GM21786 (cell line): ENCODE results near the gene TEX12.
A peak's percentile ranks its signal among the peaks of the same experiment; 100 is the strongest.
"Not testable (repeated sequence)": the region's sequence is repeated elsewhere in the genome, so short reads cannot be mapped to it uniquely, and the experiment has no call there.

Experiments
- ATAC-seq: cut with Tn5 transposase; IDR thresholded peaks from one replicate; pipeline ENCODE4 v1.9.1; 2021; ENCODE audit not compliant: unreplicated experiment

Gene TEX12

DNA sequence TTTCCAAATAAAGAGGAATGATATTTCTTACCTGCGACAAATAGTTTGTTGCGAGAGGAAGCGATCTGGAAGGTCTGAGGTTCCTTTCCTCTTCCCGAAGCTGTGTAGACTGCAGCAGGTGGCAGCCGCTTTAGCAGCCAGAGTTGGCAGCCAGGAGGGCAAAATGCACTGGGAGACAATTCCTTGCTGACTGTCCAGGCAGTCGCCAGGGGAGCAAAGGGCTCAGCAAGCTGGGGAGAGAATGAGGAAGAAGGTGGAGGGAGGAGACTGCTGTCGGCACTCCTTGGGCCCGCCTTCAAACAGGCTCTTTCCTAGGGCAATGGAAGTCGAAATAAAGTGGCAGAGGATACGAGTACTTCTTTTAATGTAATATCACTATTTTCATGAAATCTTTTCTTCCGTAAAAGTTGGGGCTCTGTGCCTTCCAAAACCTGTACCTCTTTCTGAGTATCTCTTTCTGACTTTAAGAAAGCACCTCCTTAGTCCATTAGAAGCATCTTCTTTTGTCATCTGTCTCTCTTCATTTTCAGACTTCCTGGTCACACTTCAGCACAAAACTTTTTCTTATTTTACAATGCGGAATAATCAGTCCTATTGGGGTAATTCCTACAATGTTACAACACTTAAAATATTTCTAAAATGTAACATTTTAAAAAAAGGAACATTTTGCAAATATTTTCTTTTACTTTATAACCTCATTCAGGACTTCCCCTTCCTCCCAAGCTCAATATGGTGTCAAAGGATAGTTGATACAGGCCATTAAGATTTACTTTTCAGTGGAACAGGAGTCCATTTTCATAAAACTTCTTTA is 3.1 kb upstream of the TEX12 start, which contains the start of gene IL18:
TSS of gene IL18 (minus strand) at position 220 of the 811 bp plus-strand sequence. CDS start 9,041 bp downstream, outside the sequence.
- ATAC-seq, result no peak

DNA sequence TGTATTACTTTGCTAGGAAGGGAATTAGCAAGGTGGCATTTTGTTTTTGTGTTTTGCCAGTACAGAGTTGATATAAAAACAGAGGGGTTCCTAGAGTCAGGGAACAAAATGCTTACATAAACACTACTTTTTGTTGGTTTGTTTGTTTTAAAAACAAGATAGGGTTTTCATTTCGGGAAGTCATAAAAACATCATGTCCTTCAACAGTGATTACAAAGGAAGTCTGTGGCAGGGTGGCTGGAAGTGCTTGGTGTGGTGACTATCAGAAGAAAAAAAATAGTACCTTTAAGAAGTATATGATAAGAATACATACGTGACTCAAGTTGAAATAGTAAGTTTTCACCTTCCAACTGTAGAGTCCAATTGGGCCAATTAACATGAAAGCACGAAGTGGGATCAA is 2.1 kb upstream of the TEX12 start:
- no peak for ATAC-seq

DNA sequence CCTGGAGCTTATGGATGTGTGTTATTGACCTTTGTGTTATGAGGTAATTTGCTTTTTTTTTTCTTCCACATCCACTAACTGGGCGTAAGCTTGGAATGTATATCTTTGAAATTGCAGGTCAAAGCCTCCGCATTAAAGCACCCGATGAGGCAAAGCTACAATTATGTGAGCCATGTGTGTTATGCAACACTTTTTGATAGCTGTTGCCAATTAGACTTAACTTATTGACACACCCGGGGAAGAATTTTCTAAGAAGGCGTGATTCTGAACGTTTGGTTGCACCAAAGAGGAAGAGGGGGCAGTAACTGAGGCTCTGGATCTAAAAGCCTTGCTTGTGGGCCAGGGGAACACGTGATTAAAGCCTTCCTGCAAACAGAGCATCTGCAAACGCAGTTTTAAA is 610 bp upstream of the TEX12 start:
- no peak for ATAC-seq

DNA sequence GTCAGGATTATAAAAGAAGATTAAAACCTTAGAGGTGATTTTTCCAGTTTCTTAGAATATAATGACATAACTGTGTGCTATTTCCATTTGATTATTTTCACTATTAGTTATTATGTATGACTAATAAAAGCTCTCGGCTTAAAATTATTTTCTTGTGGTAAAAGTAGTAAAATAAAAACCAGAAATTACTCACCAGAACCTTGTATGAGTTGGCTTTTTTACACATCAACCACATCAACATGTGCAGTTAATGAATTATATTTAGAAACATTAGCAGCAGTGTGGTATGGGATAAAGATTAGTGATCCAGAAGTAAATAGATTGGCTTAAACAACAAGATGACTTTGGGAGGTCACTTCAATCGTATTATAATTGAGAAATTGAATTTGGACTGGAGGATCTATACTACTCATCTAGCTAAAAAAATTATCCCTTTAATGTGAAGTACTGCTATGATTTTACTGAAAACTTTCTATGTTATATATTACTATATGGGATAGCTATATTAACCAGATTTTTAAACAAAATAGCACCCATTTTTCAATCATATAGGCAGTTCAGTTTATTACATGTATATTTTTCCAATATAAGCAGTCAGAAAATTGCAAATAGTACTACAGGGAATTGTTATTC is 5.3 kb downstream of the TEX12 start:
- ATAC-seq, result no peak

DNA sequence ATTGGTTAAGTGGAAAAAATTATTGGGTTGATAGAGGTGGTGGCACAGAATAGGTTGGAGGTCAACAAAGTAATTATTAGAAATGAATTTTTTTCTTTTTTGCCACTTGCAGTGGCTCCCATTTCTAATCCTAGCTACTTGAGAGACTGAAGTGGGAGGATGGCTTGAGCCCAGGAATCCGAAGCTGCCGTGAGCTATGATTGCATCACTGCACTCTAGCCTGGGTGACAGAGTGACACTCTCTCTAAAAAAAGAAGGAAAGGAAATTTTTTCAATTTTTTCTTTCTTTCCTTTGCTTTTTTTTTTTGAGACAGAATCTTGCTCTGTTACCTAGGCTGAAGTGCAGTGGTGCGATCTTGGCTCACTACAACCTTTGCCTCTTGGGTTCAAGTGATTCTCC is 6.0 kb downstream of the TEX12 start:
- ATAC-seq, result no peak

DNA sequence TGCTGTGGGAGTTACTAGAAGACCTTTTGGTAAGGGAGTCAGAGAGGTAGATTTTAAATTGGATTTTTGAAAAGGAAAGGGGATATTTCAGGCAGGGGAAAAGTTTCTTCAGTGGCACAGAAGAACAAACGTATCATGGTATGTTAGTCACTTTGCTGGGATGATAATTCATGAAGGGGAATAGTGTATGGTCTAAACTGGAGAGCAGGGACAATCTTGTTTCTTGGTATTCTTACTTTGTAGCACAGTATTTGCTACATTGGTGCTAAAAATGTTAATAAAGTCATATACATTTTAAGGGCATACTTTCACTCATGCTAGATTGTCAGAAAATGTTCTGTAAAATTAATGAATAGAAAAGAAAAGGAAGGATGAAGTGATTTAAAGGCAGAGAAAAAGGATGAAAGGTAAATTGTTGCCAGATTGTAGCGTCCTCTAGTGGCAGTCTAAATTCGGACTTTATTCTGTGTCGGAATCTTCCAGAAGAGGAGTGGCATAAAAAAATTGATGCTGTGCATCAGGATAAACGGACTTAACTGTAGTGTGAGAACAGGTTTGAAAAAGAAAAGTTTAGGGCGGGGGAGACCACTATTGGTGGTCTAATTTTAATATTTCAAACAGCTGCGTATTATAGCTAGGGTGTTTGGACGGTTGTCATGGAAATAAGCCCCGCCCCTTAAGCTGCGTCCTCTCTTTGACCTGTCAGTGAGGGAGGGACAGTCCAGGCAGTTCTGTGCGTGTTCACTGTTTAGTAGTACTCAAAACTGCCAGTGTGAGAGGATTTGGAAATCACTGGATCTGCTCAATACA is 7.8 kb downstream of the TEX12 start, which contains the start of gene BCO2:
TSS of gene BCO2 (plus strand) at position 724 of the 810 bp plus-strand sequence. CDS start 90 bp downstream, outside the sequence.
- peak; percentile 54 for ATAC-seq

DNA sequence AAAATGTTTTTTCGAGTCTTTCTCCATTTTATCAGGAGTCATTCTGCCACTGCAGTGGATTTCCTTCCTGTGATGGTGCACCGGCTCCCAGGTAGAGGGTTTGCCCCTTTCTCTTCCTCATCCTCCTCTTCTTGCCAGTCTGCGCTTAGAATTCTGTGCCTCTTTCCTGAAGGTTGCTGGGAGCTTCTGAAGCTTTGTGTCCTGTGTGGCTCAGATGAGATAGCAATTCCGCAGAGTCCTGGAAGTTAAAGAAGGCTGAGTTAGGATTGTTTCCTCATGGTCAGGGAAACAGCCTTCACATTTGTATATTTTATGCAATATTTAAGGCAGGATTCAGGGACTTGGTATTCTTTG is 8.4 kb downstream of the TEX12 start:
- ATAC-seq, result no peak

DNA sequence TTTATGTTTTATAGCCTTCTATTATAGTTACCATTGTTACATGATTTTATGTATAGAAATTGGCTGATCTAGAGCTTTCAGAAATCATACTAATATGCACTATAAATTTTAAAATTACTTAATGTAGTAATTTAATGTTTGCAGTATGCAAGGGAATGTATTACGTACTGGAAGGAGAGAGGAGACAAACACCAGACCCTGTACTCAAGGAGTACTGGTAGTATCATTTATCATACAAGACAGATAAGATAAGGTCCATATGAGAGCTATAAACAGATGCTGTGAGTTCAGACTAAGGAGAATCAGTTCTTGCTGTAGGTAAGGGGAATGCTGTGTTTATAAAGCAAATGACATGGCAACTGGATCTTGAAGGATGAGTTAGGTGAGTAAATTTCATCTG is 8.9 kb downstream of the TEX12 start:
- no peak for ATAC-seq

DNA sequence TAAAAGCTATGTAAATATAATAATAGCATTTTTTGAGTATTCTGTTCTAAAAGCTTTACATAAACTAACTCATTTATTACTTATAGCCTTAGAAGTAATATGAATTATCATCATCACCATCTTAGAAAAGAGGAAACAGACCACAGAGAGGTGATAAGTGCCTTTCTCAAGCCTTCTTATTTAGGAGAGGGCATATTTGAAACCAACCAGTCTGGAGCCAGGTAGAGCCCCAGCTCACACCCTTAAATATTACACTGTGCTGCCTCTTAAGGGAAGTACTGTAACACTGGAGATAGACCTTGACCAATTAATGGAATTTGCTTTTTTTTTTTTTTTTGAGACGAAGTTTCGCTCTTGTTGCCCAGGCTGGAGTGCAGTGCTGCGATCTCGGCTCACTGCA is 10.4 kb downstream of the TEX12 start:
- no peak for ATAC-seq

DNA sequence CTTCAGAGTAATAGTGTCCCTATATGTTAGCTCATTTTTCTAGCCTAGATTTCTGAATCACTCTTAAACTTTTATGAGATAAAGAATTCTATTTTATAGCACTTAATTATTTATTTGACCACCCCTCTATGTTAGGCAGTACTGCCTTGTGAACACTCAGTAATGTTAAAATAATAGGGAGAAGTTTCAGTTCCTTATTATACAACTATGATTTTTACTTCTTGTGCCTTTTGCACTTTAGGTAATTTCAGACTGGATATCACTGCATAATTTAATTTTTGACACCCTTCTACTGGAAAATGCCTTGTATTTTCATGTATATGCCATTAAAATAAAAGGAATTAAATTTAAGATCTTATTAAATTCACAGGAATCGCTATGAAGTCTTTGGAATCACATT is 11.3 kb downstream of the TEX12 start:
- ATAC-seq, result no peak

DNA sequence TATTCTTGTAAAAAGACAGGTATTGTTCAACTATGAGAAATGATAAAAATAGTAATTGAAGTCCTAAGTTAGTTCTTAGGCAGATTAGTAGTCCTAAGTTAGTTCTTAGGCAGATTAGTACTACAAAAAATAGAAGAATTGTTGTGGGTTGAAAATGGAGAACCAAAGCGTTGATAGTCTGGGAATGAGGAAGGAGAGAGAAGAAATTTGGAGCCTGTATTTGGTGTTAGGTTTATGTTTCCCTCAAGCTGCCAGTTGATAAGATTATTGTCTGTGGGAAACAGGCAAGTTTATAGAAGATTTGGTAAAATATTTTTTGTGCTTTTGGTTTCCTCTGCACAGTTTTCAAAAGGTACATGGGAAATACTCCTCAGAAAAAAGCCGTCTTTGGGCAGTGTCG is 11.8 kb downstream of the TEX12 start:
- no peak for ATAC-seq

DNA sequence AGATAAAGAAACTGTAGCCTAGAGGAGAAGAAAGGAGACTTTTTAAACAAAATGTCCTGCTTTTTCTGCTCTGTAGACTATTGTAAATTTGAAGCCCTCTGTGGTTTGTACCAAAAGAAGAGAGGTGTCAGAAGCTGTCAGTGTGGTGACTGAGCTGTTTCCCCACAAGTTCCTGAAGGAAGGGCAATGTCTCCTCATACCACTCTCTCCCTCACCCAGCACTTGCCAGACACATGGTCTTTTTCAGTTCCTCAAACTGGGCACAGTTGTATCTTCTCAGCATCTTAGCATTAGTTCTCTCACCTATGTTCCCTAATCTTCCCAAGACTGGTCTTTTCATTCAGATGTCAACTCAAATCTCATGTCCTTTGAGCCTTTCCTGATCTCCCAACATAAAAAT is 12.4 kb downstream of the TEX12 start:
- peak; percentile 52 for ATAC-seq

DNA sequence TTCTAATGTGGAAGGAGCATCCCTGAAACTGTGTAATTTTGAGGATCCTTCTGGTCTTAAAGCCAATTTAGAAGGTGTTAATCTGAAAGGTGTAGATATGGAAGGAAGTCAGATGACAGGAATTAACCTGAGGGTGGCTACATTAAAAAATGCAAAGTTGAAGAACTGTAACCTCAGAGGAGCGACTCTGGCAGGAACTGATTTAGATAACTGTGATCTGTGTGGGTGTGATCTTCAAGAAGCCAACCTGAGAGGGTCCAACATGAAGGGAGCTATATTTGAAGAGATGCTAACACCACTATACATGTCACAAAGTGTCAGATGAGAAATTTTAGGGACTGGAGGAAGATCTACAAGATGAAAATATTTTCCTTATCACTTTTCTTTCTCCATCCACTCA is 15.7 kb downstream of the TEX12 start:
- no peak for ATAC-seq

DNA sequence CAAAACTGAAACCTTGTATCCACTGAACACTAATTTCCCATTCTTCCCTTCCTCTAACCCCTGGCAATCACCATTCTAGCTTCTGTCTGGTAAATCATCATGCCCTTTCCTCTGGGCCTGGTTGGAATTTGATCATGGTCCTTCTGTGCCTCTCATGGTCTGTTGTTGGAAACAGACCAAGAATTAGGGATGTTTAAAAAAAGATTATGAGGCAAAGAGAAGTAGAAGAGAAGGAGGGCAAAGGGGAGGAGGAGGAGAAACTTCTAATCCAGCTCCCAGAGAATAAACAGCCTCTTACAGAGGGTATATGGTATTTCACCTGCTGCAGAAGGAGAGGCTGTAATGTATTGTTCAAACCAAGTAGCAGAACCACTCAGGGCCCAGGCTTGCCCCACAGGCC is 18.7 kb downstream of the TEX12 start:
- ATAC-seq, result no peak

DNA sequence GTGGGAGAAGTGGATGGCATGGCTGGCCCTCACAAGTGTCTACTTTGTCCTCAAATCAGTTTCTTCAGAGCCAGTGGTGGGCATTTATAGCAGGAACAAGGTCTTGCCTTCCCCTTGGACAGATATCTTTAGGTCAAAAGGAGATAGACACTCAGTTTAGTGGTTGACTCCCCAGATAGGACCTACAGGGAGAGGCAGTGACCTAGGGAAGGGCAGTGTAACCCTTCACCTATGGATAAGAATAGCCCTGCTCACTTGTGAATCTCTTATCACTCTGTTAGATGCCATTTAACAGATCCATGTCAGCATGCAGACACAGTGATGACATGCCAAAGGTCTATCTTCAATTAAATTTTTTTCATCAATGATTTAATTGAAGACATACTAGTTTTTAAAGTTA is 19.1 kb downstream of the TEX12 start:
- ATAC-seq, result no peak

DNA sequence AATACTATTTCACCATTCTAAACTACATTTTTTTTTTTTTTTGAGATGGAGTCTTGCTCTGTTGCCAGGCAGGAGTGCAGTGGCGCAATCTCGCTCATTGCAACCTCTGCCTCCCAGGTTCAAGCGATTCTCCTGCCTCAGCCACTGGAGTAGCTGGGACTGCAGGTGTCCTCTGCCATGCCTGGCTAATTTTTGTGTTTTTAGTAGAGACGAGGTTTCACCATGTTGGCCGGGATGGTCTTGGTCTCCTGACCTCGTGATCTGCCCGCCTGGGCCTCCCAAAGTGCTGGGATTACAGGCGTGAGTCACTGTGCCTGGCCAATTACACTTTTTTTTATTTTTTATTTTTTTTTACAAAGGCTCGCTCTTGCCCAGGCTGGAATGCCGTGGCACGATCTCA is 27.9 kb downstream of the TEX12 start:
- not testable (repeated sequence) for ATAC-seq

DNA sequence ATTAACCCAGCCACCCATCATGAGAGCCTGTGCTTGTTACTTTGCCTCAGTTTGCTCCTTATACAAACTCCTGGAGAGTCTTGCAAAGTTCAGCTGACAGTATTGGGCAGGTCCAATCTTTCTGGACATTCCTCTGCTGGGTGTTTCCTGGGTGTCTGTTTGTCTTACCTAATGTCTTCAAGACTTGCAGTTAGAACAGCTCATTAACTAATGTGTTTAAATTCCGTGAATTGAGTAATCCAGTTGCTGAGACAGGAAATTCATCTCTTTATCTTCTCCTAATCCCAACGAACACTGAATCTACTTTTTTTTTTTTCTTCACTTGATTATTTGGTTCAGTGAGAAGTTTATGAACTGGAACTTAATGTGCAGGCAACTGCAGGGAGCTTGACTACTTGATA is 28.8 kb downstream of the TEX12 start:
- no peak for ATAC-seq

DNA sequence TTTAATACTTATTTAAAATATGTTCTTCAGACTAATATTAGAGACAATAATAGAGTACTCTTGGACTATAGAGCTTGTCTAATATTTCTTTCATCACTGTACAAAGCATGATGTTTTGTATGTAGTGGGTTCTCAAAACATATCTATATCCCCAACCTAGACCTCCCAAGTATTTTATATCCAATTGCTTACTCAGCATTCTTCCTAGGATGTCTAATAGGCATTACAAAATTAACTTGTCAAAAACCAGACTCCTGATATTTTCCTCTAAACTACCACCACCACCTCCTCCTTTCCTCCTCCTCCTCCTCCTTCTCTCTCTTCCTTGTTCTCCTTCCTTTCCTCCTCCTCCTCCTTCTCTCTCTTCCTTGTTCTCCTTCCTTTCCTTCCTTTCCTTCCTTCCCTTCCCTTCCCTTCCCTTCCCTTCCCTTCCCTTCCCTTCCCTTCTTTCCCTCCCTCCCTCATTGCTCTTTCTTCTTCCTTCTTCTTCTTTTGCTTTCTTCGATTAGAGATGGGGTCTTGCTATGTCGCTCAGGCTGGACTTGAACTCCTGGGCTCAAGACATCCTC is 29.4 kb downstream of the TEX12 start:
- no peak for ATAC-seq

DNA sequence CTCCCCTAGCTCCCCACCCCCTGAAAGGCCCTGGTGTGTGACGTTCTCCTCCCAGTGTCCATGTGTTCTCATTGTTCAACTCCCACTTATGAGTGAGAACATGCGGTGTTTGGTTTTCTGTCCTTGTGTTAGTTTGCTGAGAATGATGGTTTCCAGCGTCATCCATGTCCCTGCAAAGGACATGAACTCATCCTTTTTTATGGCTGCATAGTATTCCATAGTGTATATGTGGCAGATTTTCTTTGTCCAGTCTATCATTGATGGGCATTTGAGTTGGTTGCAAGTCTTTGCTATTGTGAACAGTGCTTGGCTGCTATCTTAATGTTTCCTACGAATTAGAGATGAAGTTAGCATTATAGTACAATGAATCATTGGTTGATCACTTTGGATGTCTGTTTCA is 31.9 kb downstream of the TEX12 start:
- not testable (repeated sequence) for ATAC-seq

DNA sequence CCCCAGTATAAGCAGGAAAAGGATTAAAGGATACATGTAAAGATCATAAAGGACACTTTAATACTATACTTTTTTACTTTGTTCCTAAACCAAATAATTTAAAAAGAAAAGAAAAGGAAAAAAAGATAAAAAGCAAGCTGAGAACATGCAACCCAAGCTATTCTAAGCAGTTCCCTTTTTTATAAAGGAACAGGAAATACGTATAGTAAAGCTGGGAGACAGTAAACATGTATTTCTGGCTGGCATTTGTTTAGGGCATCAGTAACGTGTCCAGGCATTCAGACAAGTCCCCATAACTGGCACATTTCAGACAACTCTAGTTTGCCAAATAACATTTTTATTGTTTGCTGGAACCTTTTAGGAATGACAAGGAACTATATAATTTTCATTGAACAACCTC is 33.1 kb downstream of the TEX12 start:
- ATAC-seq, result no peak

DNA sequence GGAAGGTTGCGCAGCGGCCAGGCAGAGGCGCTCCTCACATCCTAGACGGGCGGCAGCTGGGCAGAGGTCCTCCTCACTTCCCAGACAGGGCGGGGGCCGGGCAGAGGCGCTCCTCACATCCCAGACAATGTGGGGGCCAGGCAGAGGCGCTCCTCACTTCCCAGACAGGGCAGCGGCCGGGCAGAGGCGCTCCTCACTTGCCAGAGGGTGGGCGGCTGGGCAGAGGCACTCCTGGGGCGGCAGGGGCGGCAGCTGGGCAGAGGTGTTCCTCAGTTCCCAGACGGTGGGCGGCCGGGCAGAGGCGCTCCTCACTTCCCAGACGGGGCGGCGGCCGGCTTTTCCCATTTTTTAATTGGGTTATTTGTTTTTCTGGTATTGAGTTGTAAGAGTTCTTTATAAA is 38.9 kb downstream of the TEX12 start:
- ATAC-seq, result no peak
